ENCODE measurements around the gene ADGB.
"Not testable (repeated sequence)": the region's sequence is repeated elsewhere in the genome, so short reads cannot be mapped to it uniquely, and the experiment has no call there.

Gene ADGB

GRCh38 chr6:146770275-146770964 lies 171.6 kb downstream of the ADGB start:
- DNase-seq, result no peak

GRCh38 chr6:146770965-146771735 lies 172.4 kb downstream of the ADGB start:
- peak; percentile 42 for DNase-seq

- DNase-seq, result peak; percentile 6
Measured at GRCh38 chr6:146775220-146775619, 176.4 kb downstream of the ADGB start.

GRCh38 chr6:146781836-146782235 lies 183.1 kb downstream of the ADGB start:
- no peak for DNase-seq

- DNase-seq, result peak; percentile 40
Measured at GRCh38 chr6:146785001-146785585, 186.3 kb downstream of the ADGB start.

- no peak for DNase-seq
Measured at GRCh38 chr6:146787876-146788508, 189.2 kb downstream of the ADGB start.

GRCh38 chr6:146790561-146791091 lies 191.9 kb downstream of the ADGB start:
- no peak for DNase-seq

- no peak for DNase-seq
Measured at GRCh38 chr6:146791930-146792329, 193.2 kb downstream of the ADGB start.

- DNase-seq, result not testable (repeated sequence)
Measured at GRCh38 chr6:146793218-146793617, 194.4 kb downstream of the ADGB start.

GRCh38 chr6:146795479-146796133 lies 196.8 kb downstream of the ADGB start:
- DNase-seq, result no peak

GRCh38 chr6:146803167-146803566 lies 204.4 kb downstream of the ADGB start:
- not testable (repeated sequence) for DNase-seq

- no peak for DNase-seq
Measured at GRCh38 chr6:146803601-146804000, 204.8 kb downstream of the ADGB start.

- no peak for DNase-seq
Measured at GRCh38 chr6:146805546-146806325, 207.0 kb downstream of the ADGB start.

- DNase-seq, result not testable (repeated sequence)
Measured at GRCh38 chr6:146809014-146809413, 210.2 kb downstream of the ADGB start.

- DNase-seq, result not testable (repeated sequence)
Measured at GRCh38 chr6:146812811-146813321, 214.1 kb downstream of the ADGB start.

- no peak for DNase-seq
Measured at GRCh38 chr6:146813554-146813953, 214.8 kb downstream of the ADGB start.

- DNase-seq, result no peak
Measured at GRCh38 chr6:146814148-146814750, 215.5 kb downstream of the ADGB start.

- not testable (repeated sequence) for DNase-seq
Measured at GRCh38 chr6:146815511-146816462, 217.0 kb downstream of the ADGB start.

GRCh38 chr6:146819596-146820320 lies 221.0 kb downstream of the ADGB start:
- DNase-seq, result no peak
